PFSK-1 (cell line): ENCODE results near the gene LRMDA.

Experiments
- FOXP2 ChIP-seq: optimal IDR thresholded peaks from 2 replicates; pipeline ENCODE3; 2011; ENCODE audit warnings: borderline replicate concordance, control low read depth, inconsistent platforms; ENCODE audit not compliant: insufficient read depth; ENCODE audit errors: extremely low read length, extremely low read depth
- POLR2AphosphoS5 ChIP-seq: IDR thresholded peaks from 2 replicates; pipeline ENCODE4 v1.6.1; 2012; ENCODE audit warnings: low read depth, mild to moderate bottlenecking, control low read depth, low read length, moderate library complexity
- REST ChIP-seq, 2 experiments: IDR thresholded peaks; 2 replicates each; pipeline versions ENCODE4 v1.6.1 to v1.8.0; 2011 to 2012; ENCODE audit warnings: low read depth in 2 of 2, low read length in 2 of 2, control low read depth in 1 of 2, inconsistent platforms in 1 of 2, mild to moderate bottlenecking in 1 of 2, moderate library complexity in 1 of 2; ENCODE audit not compliant: insufficient read depth in 1 of 2
- SIN3A ChIP-seq: IDR thresholded peaks from 2 replicates; pipeline ENCODE4 v1.6.1; 2012; ENCODE audit warnings: mild to moderate bottlenecking, low read length, moderate library complexity, borderline replicate concordance; ENCODE audit not compliant: insufficient read depth
- TAF1 ChIP-seq: IDR thresholded peaks from 2 replicates; pipeline ENCODE4 v1.6.1; 2012; ENCODE audit warnings: low read length, control low read depth, borderline replicate concordance; ENCODE audit not compliant: insufficient read depth

LRMDA gene

GRCh38 chr10:75612904-75613684 lies 181.7 kb downstream of the LRMDA start:
- TF ChIP-seq TAF1 (no peak), FOXP2 (no peak), POLR2AphosphoS5 (no peak), SIN3A (no peak), REST (IDR thresholded peaks at IDR 0.05; ENCODE audit: insufficient read depth in 1 of 2, low read depth in 2 of 2, low read length in 2 of 2) (no peak)

- TF ChIP-seq FOXP2 (no peak), REST (IDR thresholded peaks at IDR 0.05; ENCODE audit: insufficient read depth in 1 of 2, low read depth in 2 of 2, low read length in 2 of 2) (no peak), SIN3A (no peak), POLR2AphosphoS5 (no peak), TAF1 (no peak)
These were observed 182.5 kb downstream of the LRMDA start for GRCh38 chr10:75613685-75614504.

- TF ChIP-seq FOXP2, result no peak
- TF ChIP-seq POLR2AphosphoS5, result no peak
- TF ChIP-seq REST (IDR thresholded peaks at IDR 0.05; ENCODE audit: insufficient read depth in 1 of 2, low read depth in 2 of 2, low read length in 2 of 2), result no peak
- TF ChIP-seq SIN3A, result no peak
- TF ChIP-seq TAF1, result no peak
These were observed 184.7 kb downstream of the LRMDA start for GRCh38 chr10:75616076-75616475.

GRCh38 chr10:75616874-75617478 lies 185.6 kb downstream of the LRMDA start:
- TF ChIP-seq SIN3A (no peak), FOXP2 (no peak), POLR2AphosphoS5 (no peak), TAF1 (no peak), REST (IDR thresholded peaks at IDR 0.05; ENCODE audit: insufficient read depth in 1 of 2, low read depth in 2 of 2, low read length in 2 of 2) (no peak)
